Cortex of kidney (tissue), 1 donor: ENCODE results near the gene ADAM29.
"Not testable (repeated sequence)": the region's sequence is repeated elsewhere in the genome, so short reads cannot be mapped to it uniquely, and the experiment has no call there.

Source experiments
- DNase-seq: peaks from one replicate; lab custom pipeline; 2025; lab: John Stamatoyannopoulos, UW

The ADAM29 gene

GRCh38 chr4:174948826-174949225 lies 30.7 kb downstream of the ADAM29 start:
- DNase-seq = no peak

DNA sequence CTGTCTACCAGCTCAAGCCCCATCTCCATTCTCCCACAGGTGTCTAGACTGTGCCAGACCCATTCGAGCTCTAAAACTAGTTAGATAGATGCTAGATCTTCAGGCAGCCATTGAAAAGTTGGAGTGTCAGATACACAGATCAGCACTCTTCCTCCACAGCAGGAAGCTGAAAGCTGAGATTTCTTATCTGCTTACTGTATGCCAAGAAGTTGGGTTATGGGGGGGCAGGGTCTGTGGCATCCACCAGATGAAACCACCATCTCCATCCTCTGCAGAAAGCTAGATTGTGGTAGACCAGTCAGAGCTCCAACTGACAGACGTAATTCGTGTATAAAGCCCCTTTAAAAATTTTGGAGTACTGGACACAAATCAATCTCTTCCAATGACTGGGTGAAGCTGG lies 54.8 kb downstream of the ADAM29 start:
- DNase-seq = no peak

- DNase-seq = no peak
Measured at GRCh38 chr4:174973336-174973735, 55.2 kb downstream of the ADAM29 start.

DNA sequence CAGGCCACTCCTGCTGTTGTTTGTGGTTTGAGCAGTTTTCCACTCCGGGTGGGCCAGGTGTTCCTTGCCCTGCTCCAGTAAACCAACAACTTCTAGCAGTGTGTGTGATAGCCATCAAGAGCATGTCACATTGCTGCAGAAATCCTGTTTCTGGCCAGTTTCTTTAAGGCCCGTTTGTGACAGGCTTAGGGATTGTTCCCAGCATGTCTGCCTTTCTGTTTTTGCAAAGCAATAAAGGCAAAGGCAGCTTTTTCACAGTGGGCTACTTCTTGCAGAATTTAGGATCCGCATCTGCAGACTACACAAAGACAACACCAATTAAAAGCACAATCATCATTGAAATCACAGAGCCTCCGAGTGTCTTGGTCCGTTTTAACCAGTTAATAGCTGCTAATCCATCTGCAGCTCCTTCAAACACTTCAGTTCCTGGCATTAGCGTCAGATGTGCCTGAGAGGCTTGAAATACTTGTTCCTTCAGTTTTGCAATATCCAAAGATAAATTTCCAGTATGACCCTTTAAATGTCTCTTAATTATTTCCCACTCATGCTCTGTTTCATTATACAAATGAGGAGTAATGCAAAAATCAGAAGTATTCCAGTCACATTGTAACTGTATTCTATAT lies 65.1 kb downstream of the ADAM29 start:
- no peak for DNase-seq

- not testable (repeated sequence) for DNase-seq
Measured at GRCh38 chr4:174983870-174984269, 65.7 kb downstream of the ADAM29 start.

GRCh38 chr4:174989791-174990190 lies 71.6 kb downstream of the ADAM29 start:
- DNase-seq = no peak

DNA sequence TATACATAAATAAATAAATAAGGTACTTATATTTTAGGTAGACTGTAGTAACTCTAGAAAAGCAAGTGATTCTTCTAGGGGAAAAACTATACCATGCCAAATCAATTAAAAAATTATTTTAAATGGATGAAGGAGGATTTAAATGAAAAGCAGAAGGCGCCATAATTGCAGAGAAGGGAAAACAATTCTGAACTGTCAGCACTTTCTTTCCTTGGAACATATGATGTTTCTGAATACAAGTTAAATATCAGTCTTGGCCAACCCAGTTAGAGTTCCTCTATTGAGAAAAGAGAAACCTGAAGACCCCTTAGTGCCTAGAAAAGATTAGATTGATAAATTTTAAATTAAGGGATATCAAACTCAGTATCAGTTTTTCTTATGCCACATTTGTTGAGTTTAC lies 75.8 kb downstream of the ADAM29 start:
- DNase-seq = no peak

GRCh38 chr4:174996079-174996478 lies 77.9 kb downstream of the ADAM29 start:
- DNase-seq = no peak

DNA sequence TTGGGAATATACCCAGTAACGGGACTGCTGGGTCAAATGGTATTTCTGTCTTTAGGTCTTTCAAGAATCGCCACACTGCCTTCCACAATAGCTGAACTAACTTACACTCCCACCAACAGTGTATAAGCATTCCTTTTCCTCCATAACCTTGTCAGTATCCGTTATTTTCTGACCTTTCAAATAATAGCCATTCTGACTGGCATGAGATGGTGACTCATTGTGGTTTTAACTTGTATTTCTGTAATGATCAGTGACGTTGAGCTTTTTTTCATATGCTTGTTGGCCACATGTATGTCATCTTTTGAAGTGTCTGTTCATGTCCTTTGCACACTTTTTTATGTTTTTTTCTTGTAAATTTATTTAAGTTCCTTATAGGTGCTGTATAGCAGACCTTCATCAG lies 81.2 kb downstream of the ADAM29 start:
- DNase-seq = no peak

DNA sequence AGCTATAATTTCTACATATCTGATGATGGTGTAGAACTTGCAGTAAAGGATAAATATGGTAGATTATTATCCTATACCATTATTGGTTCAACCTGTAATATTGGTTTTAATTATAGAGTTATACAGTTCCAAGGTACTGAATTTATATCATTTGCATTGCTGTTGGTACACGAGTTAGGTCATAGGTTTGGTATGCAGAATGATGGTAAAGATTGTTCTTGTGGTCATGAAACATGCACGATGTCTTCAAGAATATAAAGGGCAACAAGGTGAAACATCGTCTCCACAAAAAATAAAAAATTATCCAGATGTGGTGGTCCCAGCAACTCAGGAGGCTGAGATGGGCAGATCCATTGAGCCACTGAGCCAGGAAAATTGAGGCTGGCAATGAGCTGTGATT lies 99.6 kb downstream of the ADAM29 start:
- DNase-seq = no peak

DNA sequence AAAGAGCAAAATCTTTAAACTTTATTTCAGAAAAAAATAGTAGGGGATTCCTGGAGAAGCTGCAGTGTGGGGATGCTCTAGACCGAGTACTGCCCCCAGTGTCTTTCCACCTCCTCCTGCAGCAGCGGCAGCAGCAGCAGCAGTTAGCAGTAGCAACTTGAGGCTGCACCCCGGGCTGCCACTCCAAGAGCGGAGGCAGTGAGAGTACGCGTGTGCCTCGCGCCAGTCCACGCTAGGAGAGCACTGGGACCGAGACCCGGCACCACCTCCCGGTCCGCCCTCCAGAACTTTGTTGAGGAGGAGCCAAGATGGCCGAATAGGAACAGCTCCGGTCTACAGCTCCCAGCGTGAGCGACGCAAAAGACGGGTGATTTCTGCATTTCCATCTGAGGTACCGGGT lies 101.3 kb downstream of the ADAM29 start:
- DNase-seq = not testable (repeated sequence)
